Suppressor macrophage treated with lipopolysaccharide for 1 hour (primary cell): Measurements from ENCODE around the gene PPP1CC.
A peak's percentile ranks its signal among the peaks of the same experiment; 100 is the strongest.

Experiments
- DNase-seq, 3 donors: peaks; one replicate each; pipeline ENCODE4 v3.0.0-alpha.2; 2020 to 2022

PPP1CC gene

GRCh38 chr12:110720516-110720915, 22.2 kb downstream of the PPP1CC start:
- DNase-seq, result no peak

DNA sequence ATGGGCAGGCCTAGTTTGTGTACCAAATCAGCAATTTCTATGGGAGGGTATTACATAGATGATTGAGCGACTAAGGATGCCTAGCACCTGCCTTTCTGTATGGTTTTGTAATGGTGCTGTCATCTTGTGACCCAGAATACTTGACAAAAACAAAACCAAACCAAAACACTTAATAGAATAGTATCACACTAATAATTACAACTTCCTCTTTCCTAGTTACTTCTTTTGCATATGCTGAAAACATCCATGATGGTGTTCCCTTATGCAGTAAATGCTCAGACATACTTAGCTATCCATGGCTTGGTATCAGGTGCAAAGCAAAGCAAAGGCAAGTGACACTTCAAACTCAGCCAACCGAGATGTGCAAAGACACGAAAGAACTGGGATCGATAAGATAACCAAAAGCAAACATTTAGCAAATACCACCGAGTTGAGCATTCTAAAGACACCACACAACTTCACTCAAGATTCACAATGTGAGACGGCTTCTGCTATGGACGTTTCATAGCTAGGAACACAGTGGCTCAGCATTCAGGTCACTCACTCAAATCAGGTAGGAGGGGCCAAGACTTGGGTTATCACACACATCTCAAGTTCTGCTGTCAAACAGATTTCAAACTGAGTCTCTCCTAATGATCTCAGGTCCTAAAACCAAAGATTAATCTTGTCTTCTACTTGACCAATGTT, 24.3 kb downstream of the PPP1CC start:
- no peak for DNase-seq

- no peak for DNase-seq
These were observed 25.7 kb downstream of the PPP1CC start for GRCh38 chr12:110717037-110717436.

DNA sequence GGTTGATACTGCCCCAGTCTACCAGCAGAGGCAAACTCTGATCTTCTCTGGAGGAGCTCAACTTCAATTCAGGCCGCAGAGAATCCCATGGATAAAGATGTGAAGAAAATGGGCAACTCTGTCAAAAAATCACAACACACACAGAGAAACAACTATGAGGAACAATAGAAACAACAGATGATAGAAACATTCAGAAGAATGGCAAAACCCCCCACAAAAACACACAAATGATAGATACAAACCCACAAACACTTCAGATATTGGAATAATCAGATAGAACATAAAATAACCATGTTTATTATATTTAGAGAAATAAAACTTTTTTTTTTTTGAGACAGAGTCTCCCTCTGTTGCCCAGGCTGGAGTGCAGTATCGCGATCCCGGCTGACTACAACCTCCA, 33.8 kb downstream of the PPP1CC start:
- DNase-seq, result no peak

DNA sequence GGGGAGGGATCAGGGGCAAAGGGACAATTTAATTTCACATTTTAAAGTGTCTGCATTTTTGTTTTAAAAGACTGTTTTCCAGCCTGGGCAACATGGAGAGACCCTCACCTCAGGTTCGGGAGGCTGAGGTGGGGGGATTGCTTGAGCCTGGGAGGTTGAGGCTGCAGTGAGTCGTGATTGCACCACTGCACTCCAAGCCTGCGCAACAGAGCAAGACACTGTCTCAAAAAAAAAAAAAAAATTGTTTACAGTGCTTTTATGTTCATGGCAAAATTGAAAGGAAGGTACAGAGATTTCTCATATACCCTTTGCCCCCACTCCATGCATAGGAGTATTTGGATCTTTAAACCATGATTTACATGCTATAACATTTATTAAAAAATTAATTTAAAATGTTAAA, 37.4 kb downstream of the PPP1CC start:
- DNase-seq, result no peak

DNA sequence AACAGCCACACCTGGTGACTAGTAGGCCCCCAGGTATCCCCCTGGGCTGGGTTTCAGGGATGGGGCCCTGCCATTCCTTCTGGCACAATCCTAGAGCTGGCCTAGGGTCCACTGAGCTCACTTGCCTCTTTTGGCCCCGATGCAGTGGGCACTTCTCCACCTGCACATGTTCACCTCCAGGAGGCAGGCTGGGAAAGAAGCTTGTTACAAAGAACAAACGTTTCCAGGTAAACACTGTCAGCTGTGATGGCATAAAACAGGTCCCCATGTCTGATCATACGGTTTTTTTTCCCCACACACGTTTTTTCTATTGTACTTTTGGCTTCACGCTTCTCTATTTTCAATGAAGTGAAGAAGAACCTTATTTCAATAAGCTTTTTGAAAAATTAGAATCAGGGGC, 37.9 kb downstream of the PPP1CC start:
- no peak for DNase-seq

GRCh38 chr12:110704231-110704630, 38.5 kb downstream of the PPP1CC start:
- no peak for DNase-seq

DNA sequence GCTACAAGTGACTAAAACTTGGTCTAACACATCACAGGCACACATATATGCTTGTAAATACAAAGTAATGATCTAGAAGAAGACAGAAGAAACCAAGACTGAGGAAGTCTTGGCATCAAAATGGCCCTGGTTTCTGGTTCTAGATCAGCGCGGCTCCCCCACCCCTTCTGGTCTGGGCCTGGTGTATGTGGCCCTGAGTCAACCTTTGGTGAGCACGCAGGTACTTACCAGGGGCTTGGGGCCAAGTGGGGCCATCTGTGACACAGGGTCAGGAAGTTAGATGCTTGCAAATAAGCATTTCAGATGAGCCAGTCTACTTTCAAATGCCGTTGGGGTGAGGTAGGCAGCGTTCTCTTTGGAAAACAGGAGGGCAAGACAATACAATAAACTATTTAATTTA, 40.6 kb downstream of the PPP1CC start:
- no peak for DNase-seq

GRCh38 chr12:110699591-110700445, 42.9 kb downstream of the PPP1CC start:
- DNase-seq, result no peak

DNA sequence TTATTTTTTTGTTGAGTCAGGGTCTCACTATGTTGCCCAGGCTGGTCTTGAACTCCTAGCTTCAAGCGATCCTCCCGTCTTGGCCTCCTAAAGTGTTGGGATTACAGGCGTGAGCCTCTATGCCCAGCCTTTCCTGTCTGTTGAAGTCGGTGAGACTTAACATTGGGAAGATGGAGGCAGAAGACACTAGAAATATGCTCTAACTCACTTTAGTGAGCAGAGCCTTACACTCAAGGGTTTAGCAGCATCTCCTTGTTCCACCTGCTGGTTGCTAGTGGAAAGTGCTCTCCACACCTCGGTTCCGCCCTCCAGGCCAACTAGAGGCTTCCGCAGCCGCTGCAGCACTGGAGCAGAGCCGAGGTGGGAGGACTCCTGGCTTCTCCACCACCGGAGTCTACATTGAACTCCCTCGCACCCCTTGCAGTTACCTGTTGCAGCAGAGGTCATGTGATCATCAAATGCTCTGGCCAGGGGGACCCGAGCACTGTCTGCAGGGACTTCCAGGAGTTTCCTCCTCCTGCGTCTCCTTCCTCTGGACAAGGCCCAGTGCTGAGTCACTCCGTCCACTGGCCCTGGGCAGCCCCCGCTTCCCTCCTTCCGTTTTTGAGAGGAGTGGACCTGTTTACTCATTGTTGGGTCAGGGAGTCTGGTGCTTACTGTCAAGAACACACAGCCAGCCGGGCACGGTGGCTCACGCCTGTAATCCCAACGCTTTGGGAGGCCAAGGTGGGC, 44.4 kb downstream of the PPP1CC start:
- peak; percentile 94 to 96 (median 94) for DNase-seq

- peak; percentile 33 to 50 (median 34) for DNase-seq
These were observed 45.5 kb downstream of the PPP1CC start for GRCh38 chr12:110697236-110697635.

DNA sequence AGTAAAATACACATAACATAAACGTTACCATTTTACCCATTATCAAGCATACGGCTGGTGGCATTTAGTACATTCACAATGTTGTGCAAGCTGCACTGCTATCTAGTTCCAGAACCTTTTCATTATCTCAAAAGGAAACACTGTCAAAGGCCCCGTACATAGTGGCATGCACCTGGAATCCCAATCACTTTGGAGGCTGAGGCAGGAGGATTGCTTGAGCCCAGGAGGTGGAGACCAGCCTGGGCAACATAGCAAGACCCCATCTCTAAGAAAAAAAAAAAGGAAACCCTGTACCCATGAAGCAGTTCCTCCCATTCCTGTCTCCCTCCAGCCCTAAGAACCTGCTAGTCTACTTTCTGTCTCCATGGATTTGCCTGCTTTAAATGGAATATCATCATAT, 46.4 kb downstream of the PPP1CC start:
- no peak for DNase-seq

- peak; percentile 88 to 92 (median 90) for DNase-seq
These were observed 48.3 kb downstream of the PPP1CC start for GRCh38 chr12:110694330-110694901.

GRCh38 chr12:110693731-110694130, 49.0 kb downstream of the PPP1CC start:
- peak; percentile 84 to 90 (median 87) for DNase-seq

GRCh38 chr12:110690127-110690430, 52.6 kb downstream of the PPP1CC start:
- no peak for DNase-seq

DNA sequence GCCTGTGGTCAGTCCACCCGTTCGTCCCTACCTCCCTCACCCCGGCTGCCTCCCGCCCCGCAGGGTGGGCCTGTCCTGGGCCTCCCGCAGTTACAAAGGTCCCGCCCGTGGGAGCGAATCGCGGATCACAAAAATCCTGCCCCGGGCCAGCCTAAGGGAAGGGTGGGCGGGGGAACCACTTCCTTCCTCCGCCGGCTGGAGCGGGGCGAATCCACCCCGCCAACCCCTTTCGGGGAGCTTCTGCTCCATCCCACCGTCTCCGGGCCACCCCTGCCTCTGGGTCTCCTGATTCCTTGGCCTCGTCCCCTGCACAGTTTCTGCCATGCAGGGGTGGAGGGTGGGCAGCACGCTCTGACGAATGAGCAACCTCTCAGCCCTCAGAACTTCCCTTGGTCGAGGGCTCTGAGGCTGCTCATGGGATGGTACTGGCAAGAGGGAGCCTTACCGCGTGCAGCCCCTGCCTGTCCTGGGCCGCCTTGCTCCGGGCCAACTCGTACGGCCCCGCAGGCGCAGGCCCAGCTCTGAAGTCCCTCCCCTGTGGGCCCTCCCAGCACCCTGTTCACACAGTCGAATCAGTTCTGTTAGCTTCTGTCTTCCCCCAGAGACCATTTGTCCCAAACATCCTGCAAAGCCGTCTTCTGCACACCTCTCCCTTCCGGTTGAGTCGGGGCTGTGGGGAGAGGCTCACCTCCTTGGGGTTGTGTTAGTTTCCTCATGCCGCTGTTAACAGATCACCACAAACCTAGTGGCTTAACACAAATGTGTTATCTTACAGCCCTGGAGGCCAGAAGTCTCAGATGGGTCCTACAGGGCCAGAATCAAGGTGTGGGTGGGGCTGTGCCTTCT, 53.2 kb downstream of the PPP1CC start:
- peak; percentile 82 to 93 (median 85) for DNase-seq

- DNase-seq, result peak in 2 of 3 donors; percentile 31 to 78
These were observed 54.0 kb downstream of the PPP1CC start, which contains the start of gene HVCN1 for GRCh38 chr12:110688446-110689280. TSS of gene HVCN1 (minus strand) at chr12:110689115. CDS start at chr12:110683245, 5,870 bp downstream.

GRCh38 chr12:110687396-110688169, 55.1 kb downstream of the PPP1CC start:
- DNase-seq, result peak in 2 of 3 donors; percentile 31 to 51

GRCh38 chr12:110686294-110686903, 56.3 kb downstream of the PPP1CC start:
- no peak for DNase-seq

DNA sequence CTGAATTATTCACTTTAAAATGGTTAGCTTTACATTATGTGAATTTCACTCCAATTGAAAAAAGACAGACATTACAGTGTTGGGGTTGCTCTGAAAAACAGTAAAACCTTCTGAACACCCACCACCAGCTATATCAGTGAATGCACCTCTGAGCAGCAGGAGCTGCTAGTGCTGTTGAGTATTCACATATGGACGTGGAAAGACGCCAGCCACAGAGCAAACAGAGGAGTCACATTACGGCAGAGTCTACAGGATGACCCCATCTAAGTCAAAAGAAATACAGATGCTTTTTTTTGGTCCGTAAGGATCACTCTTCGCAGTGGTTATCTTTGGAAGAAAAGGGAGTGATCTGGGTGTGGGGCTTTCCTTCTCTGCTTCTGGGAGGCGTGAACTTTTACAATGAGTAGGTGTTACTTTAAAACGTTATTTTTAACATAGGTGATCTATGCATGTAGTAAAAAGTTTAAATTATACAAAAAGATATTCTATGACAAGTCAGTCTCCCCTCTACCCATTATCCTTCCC, 58.3 kb downstream of the PPP1CC start:
- DNase-seq, result no peak
